GM19193 (cell line): Measurements from ENCODE around the gene CHRNA9.

Experiments
- POLR2A ChIP-seq: IDR thresholded peaks from 4 replicates; pipeline ENCODE4 v1.6.1; 2011; ENCODE audit not compliant: insufficient read depth, insufficient read length; ENCODE audit errors: extremely low read depth

Gene CHRNA9

GRCh38 chr4:40327340-40327739, 7.8 kb upstream of the CHRNA9 start:
- no peak for TF ChIP-seq POLR2A

DNA sequence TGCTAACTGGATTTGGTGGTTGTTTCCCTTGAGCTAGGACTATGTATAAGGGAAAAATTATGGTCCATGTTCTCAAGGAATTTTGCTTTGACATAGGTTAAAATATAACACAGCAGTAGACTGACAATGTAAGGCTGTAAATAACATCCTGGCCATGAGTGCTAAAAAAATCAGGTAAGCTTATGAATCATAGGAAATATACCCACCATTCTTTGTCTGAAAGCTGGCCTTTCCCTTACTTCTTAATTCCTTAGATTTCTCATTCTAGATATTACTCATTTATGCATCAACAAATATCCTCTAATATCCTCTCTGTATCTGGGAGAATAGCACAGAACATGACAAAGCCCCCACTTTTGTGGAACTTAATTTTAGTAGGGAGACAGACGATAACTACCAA, 6.8 kb upstream of the CHRNA9 start:
- no peak for TF ChIP-seq POLR2A

GRCh38 chr4:40329805-40330204, 5.3 kb upstream of the CHRNA9 start:
- no peak for TF ChIP-seq POLR2A

DNA sequence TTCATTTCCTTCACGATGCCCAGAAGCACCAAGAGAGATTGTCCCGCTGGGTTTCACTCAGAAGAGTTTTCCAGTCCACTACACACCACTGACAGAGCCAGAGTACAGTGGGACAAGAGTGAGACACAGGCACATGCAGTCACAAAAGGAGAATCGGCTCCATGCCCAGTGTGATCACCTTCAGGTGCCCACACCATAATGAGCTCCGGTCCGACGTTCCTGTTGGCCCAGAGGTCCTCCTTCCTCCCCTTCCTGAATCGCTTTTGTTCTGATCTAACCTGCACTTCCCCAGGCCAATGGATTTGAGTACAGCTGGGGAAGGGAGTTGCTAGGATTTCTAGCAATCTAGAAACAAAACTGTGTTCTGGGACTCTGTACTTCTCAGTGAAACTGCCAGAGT, 4.6 kb upstream of the CHRNA9 start:
- no peak for TF ChIP-seq POLR2A

- TF ChIP-seq POLR2A, result no peak
These were observed 3.9 kb upstream of the CHRNA9 start for GRCh38 chr4:40331101-40331745.

GRCh38 chr4:40331961-40332360, 3.2 kb upstream of the CHRNA9 start:
- TF ChIP-seq POLR2A, result no peak

GRCh38 chr4:40333921-40334352, 1.2 kb upstream of the CHRNA9 start:
- no peak for TF ChIP-seq POLR2A

DNA sequence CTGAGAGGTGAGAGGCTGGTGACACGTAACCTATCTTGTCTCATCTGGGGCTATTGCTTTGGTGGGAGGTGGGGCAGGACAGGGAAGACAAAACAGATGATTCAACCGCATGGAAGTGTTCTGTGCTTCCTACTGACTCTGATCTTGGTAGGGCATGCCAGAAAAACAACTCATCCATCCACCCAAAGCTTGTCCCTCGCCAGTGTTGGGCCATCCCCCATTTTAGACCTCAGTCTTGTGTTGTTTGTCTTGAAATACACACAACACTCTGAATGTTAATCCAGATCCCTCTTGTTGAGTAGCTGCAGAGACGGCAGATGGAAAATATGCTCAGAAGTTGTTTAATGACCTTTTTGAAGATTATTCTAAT, 377 bp downstream of the CHRNA9 start:
- no peak for TF ChIP-seq POLR2A

GRCh38 chr4:40337051-40337450, 1.9 kb downstream of the CHRNA9 start:
- no peak for TF ChIP-seq POLR2A

- TF ChIP-seq POLR2A, result no peak
These were observed 2.4 kb downstream of the CHRNA9 start for GRCh38 chr4:40337523-40337922.

DNA sequence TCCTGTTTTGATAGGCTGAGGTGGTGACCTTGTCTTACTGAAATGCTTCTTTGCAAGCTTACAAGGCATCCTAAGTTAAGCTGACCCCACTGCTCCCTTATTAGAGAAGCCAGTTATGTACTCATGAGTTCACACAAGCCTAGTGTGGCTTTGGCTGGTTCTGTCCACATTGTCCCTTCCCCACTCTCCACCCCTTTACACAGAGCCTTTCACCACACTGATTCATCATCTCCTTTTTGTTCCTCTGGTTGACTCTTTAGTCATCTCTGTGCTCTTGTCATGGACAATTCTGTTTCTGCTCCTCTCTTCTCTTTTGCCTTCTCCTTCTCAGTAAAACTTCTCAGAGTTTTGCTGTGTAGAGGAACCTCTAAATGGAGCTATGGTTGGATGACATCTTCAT, 4.9 kb downstream of the CHRNA9 start:
- no peak for TF ChIP-seq POLR2A

- TF ChIP-seq POLR2A, result no peak
These were observed 12.3 kb downstream of the CHRNA9 start for GRCh38 chr4:40347472-40347871.

DNA sequence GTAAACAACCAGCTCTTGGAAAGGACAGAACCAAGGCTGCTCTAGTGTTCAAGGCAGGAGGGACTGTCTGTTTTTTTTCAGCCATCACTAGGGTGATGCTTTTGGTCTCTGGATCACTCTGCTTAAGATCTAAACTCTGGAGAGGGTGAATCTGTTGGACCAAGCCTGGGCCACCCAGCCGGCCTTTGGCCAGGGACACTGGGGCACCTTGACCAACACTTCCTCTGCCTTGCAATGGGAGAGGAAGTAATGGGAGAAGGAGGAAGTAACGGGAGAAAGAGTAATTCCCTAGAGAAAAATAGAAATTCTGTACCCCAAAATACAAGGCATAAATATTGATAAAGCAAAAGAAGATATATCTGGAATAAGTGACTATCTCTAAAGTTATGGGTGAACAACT, 12.9 kb downstream of the CHRNA9 start:
- no peak for TF ChIP-seq POLR2A

- TF ChIP-seq POLR2A, result no peak
These were observed 14.5 kb downstream of the CHRNA9 start for GRCh38 chr4:40349561-40350198.

DNA sequence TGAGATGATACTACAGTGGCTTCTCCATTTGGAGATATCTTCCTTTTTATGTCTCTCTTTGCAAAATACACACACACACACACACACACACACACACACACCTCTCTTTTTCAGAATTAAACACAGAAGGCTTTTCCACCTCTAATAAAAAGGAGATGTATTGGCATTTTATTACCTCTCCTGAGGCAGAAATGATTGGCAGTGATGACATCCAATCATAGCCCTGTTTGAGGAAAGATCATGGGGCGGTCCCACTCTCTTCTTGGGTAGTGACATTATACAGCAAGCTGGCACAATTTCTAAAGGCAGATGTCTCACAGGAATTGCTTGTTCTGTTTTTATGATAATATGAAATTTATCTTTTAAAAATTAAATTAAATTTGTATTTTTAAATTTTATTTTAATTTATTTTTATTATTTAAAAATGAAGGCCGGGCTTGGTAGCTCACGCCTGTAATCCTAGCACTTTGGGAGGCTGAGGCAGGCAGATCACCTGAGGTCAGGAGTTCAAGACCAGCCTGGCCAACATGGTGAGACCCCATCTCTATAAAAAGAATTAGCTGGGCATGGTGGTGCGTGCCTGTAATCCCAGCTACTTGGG, 15.6 kb downstream of the CHRNA9 start:
- no peak for TF ChIP-seq POLR2A

DNA sequence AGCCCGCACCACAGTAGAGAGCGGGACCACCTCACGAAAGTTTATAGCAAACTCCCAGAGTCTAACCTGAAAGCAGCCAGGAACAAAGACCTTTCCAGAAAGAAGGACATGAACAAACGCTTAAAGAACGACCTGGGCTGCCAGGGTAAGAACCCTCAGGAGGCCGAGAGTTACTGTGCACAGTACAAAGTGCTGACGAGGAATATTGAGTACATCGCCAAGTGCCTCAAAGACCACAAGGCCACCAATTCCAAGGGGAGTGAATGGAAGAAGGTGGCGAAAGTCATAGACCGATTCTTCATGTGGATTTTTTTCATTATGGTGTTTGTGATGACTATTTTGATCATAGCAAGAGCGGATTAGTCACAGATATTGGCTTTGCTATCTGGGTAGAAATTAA, 19.0 kb downstream of the CHRNA9 start:
- TF ChIP-seq POLR2A, result no peak

GRCh38 chr4:40355131-40355530, 20.0 kb downstream of the CHRNA9 start:
- no peak for TF ChIP-seq POLR2A

- TF ChIP-seq POLR2A, result no peak
These were observed 22.6 kb downstream of the CHRNA9 start for GRCh38 chr4:40357738-40358137.
